Inflammatory macrophage treated with lipopolysaccharide for 1 hour (primary cell): ENCODE results near the gene KCP.

Source experiments
- DNase-seq, 2 donors: peaks; one replicate each; pipeline ENCODE4 v3.0.0-alpha.2; 2020 to 2022

KCP gene

DNA sequence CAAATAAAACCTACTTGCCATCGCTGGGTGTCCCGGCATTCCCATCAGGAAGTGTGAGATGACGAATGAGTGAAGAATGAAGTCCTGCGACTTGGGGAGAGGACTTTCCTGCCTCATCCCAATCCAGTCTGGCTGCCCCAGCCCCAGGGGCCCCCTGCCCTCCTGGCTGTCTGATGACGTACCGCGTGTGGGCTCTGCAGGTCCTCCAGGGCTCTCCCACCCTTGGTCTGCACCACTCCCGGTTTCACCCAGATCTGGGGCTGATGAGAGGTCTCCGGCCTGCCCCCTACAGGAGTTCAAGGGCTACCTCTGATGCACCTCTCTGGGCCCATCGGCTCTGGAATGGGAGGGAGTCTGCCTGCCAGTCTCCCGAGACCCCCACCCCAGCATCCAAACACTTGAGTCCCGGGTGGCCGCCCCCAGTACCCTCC lies 38.1 kb downstream of the KCP start:
- DNase-seq: no peak

GRCh38 chr7:128871050-128871449 lies 39.5 kb downstream of the KCP start:
- DNase-seq: no peak

DNA sequence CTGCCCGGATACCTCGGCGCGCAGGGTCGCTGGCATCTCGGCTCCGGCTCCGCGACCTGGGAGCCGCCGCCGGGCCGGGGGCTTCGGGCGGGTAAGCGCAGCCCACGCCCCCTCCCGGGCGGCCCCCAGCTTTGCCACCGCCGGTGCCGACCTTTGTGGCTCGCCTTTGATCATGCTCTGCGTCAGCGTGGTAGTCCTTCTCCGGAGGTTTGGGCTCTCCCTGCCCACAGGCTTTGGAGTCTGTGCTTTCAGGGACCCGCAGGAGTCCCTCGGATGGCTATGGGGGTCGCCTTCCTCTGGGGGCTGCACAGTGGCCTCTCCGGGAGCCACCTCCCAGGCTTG lies 40.6 kb downstream of the KCP start:
- DNase-seq: no peak

DNA sequence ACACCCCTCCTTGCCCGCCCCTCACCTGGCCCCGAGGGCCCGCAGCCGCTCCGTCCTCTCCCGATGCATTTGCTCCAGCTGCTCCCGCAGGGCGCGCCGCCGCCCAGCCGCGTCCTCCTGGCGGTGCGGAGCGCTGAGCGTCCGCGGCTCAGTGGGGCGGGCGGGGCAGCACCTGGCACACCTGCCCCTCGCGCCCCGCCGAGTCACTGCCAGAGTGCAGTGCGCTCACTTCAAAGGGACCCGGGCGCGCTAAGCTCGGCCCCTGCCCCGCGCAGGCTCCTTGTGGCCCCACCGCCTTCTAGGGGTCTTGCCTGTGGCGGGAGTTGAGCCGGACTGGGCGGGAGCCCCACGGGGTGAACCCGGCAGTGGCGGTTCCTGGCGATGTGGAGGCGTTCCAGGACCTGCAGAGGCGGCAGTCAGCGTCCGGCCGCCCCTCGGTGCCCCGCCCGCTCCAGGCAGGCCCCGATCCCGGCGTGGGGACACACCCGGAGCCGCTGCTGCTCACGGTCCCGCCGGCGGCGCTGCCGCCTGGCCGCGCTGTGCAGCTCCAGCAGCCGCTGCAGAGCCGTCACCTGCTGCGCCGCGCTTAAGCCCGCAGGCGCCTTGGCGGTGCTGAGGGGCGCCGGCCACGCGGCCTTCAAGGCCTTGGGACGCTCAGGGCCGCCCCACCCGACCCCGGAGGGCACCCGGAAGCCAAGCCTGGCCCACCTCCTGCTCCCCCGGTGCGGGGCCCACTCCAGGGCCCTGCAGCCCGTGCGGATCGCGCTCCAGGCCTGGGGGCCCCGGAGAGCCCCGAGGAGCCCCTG lies 41.2 kb downstream of the KCP start:
- peak; percentile 27 to 28 for DNase-seq

- DNase-seq: no peak
These were observed 41.8 kb downstream of the KCP start for GRCh38 chr7:128868624-128869137.

GRCh38 chr7:128867842-128868623 lies 42.5 kb downstream of the KCP start:
- DNase-seq: no peak

- no peak for DNase-seq
These were observed 43.3 kb downstream of the KCP start for GRCh38 chr7:128867241-128867640.

DNA sequence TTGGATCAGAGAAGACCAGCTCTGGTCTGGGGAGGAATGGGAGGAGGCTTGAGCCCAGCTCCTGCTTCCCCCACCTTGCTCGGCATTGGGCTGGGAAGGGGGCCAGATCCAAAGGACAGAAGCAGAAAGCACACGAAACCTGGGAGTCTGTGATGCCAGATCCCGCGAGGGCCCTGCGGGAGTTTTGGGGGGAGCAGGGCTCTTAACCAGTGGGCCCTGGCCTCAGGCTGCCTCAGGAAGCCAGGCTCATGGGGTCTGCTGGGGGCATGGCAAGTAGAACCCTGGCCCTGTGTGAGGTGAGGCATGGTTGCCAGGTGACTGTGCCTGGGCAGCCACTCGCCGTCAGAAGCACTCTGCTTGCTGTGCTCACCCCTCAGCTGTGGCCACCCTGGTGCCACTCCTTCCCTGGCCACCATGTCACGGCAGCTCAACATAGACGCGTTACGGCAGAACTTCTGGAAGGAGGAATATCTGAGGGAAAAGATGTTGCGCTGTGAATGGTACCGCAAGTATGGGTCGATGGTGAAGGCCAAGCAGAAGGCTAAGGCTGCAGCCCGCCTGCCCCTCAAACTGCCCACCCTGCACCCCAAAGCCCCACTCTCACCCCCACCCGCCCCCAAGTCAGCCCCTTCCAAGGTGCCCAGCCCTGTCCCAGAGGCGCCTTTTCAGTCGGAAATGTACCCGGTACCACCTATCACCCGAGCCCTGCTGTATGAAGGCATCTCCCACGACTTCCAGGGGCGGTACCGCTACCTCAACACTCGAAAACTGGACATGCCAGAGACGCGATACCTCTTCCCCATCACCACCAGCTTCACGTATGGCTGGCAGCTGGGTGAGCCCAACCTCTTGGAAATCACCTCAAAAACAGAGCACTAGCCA lies 44.3 kb downstream of the KCP start:
- no peak for DNase-seq

DNA sequence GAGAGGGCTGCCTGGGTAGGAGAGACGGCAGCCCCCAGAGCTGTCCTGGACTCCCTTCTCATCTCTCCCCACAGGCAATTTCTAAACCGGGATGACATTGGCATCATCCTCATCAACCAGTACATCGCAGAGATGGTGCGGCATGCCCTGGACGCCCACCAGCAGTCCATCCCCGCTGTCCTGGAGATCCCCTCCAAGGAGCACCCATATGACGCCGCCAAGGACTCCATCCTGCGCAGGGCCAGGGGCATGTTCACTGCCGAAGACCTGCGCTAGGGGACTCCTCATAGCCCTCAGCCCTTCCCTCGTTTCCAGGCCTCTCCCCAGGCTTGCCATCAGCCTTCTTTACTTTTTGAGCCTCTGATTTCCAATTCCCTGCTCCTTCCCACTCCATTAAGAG lies 45.2 kb downstream of the KCP start:
- no peak for DNase-seq

DNA sequence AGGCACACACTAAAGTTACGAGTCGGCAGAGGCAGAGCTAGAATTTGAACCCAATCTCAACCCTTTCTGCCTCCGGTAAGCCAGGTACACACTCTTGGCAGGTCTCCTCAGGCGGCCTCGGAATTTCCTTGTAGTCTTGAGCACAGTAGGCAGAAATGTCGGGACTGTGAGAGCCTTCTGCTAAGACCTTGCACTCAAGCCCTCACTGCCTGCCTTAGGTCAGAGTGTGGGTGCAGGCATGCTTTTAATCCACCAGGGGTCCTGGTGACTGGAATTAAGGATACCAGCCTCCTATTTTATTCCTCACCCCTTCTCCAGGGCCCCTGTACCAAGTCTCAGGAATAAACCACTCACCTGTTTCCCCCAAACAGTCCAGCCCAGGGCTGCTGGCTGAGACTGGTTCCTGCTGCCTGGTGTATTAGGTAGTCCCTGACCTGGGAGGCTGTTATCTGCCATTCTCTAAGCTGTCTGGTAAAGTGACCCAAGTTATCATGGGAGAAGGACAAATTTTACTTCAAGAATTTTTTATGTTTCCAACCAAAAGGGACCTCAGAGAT lies 47.0 kb downstream of the KCP start:
- DNase-seq: peak; percentile 43 to 56

DNA sequence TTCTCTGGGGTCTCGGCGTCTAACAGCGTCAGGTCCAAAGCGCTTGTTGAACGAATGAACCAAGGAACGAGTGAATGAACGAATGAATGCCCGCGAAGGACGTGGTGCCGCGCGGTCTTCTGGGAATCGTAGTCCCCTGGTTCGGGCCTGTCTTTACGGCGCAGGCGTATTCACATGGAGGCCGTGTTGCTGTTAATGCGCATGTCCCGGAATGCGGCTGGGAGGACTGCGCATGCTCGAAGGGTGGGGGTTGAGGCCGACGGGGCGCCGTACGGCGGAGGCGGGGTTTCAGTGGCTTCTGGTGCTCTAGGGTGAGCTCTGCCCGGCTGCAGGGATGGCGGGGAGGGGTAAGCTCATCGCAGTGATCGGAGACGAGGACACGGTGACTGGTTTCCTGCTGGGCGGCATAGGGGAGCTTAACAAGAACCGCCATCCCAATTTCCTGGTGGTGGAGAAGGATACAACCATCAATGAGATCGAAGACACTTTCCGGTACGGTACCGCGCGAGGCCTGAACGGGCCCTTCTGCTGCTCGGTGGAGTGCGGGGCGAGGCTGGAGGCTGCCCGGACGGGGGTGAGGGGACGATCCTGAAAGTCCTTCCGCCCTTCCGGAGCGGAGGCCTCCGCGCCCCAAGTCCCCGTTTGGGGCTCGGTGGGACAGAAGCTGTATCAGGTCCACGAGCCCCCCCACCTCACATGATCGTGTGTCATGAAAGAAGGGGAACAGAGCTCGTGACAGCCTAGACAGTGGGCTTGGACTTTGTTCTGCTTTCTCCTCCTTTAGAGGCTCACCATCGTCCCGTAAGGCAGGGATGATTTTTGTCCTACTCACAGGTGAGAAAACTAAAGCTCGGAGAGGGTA lies 47.7 kb downstream of the KCP start, which contains the start of gene ATP6V1F:
TSS of gene ATP6V1F (plus strand) at position 286 of the 862 bp plus-strand sequence. CDS start at position 335, 49 bp downstream.
- peak; percentile 95 to 99 for DNase-seq

DNA sequence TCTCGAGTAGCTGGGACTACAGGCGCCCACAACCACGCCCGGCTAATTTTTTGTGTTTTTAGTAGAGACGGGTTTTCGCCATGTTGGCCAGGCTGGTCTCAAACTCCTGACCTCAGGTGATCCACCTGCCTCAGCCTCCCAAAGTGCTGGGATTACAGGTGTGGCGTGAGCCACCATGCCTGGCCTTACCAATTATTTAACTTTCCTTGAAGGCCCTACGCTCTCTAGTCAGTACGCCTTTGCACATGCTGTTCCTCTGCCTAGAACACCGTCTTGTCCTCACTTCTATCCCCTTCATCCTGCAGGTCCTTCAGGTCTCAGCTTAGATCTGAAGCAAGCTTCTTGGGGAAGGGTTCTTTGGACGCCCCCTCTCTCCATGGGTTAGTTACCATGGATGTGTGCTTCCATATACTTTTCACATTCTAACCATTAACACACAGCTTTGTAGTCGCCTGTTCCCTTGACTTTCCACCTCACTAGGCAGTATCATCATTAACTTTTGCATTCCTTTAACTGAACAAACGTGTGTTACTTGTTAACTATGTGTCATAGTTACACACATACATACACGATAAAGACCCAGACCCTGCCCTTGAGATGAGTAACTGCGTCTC lies 48.4 kb downstream of the KCP start:
- DNase-seq: no peak

GRCh38 chr7:128860158-128861073 lies 50.1 kb downstream of the KCP start:
- DNase-seq: no peak

- no peak for DNase-seq
These were observed 51.0 kb downstream of the KCP start for GRCh38 chr7:128859232-128860157.

GRCh38 chr7:128858380-128859231 lies 51.9 kb downstream of the KCP start:
- no peak for DNase-seq

DNA sequence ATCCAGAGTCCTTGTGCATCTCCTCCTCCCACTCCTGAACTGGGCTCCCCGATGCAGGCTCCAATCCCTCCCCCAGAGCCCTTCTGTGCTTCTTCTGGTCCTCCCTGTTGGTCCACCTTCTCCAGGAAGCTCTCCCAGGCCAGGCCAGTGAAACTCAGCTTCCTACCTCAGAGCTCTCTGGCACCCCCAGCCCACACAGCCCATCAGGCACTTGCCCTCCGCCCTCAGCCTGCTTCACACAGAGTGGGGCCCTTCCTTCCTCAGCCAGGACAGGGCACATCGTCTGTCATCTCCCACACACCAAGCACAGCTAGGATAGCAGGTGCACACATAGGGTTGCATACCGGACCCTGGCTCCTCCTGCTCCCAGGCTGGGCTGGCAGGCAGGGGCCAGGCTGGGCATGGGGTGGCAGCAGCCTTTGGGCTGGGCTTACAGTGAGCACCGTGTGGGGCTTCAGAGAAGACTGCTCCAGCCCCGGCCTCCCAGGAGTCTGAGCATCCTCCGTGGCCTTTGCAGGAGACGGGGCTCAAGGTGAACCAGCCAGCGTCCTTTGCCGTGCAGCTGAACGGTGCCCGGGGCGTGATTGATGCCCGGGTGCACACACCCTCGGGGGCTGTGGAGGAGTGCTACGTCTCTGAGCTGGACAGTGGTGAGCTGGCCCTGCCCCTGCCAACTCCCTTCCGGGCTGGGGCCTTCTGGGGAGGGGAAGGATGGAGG lies 54.3 kb downstream of the KCP start:
- no peak for DNase-seq

GRCh38 chr7:128855559-128855958 lies 55.0 kb downstream of the KCP start:
- DNase-seq: no peak
